ENCODE results near the gene FBXO9. TPM values are rescaled to one million over a fixed set of nuclear protein-coding genes. Genes with fewer than 3 reads are reported as not detected.

FBXO9 gene
- total RNA-seq, 1 donor from 2014 or later: 85.7 TPM

- Mint-ChIP-seq H3K4me1 (ENCODE audit: low read depth) (peaks cover 13% of the 10 kb centered on the region), H3K9me3 (ENCODE audit: low read depth) (no peaks in the 10 kb centered on the region), H3K36me3 (ENCODE audit: insufficient read depth) (peaks cover 36% of the 10 kb centered on the region), H3K4me3 (ENCODE audit: low read depth) (no peak overlapping the region), H3K27ac (no peak overlapping the region), H3K27me3 (no peaks in the 10 kb centered on the region)
- no peak for TF ChIP-seq CTCF (IDR thresholded peaks at IDR 0.05; ENCODE audit: unreplicated experiment)
- DNase-seq (ENCODE audit: low spot score, unreplicated experiment): no peak
These were observed 33.9 kb upstream of the FBXO9 start for GRCh38 chr6:53031281-53031680.

- Mint-ChIP-seq H3K4me1 (ENCODE audit: low read depth) (peaks cover 13% of the 10 kb centered on the region), H3K27ac (peak overlapping the region; percentile 23), H3K9me3 (ENCODE audit: low read depth) (no peaks in the 10 kb centered on the region), H3K4me3 (ENCODE audit: low read depth) (no peak overlapping the region), H3K27me3 (no peaks in the 10 kb centered on the region), H3K36me3 (ENCODE audit: insufficient read depth) (peaks cover 33% of the 10 kb centered on the region)
- DNase-seq (ENCODE audit: low spot score, unreplicated experiment): no peak
- TF ChIP-seq CTCF (IDR thresholded peaks at IDR 0.05; ENCODE audit: unreplicated experiment): no peak
These were observed 32.4 kb upstream of the FBXO9 start for GRCh38 chr6:53032849-53033248.

- Mint-ChIP-seq H3K4me3 (ENCODE audit: low read depth) (no peak overlapping the region), H3K4me1 (ENCODE audit: low read depth) (peaks cover 6% of the 10 kb centered on the region), H3K9me3 (ENCODE audit: low read depth) (no peaks in the 10 kb centered on the region), H3K27me3 (no peaks in the 10 kb centered on the region), H3K27ac (no peak overlapping the region), H3K36me3 (ENCODE audit: insufficient read depth) (peaks cover 27% of the 10 kb centered on the region)
- no peak for TF ChIP-seq CTCF (IDR thresholded peaks at IDR 0.05; ENCODE audit: unreplicated experiment)
- no peak for DNase-seq (ENCODE audit: low spot score, unreplicated experiment)
These were observed 31.4 kb upstream of the FBXO9 start for GRCh38 chr6:53033764-53034163.

GRCh38 chr6:53035549-53036213, 29.5 kb upstream of the FBXO9 start:
- Mint-ChIP-seq H3K36me3 (ENCODE audit: insufficient read depth) (peaks cover 31% of the 10 kb centered on the region), H3K27me3 (no peaks in the 10 kb centered on the region), H3K4me1 (ENCODE audit: low read depth) (no peaks in the 10 kb centered on the region), H3K9me3 (ENCODE audit: low read depth) (no peaks in the 10 kb centered on the region), H3K4me3 (ENCODE audit: low read depth) (no peak overlapping the region), H3K27ac (no peak overlapping the region)
- DNase-seq (ENCODE audit: low spot score, unreplicated experiment): no peak
- no peak for TF ChIP-seq CTCF (IDR thresholded peaks at IDR 0.05; ENCODE audit: unreplicated experiment)

- H3K4me1 Mint-ChIP-seq (ENCODE audit: low read depth): peaks cover 4% of the 10 kb centered on the region
- DNase-seq (ENCODE audit: low spot score, unreplicated experiment): no peak
- no peaks in the 10 kb centered on the region for H3K9me3 Mint-ChIP-seq (ENCODE audit: low read depth)
- peaks cover 34% of the 10 kb centered on the region for H3K36me3 Mint-ChIP-seq (ENCODE audit: insufficient read depth)
- H3K4me3 Mint-ChIP-seq (ENCODE audit: low read depth): no peak overlapping the region
- no peak overlapping the region for H3K27ac Mint-ChIP-seq
- no peak for TF ChIP-seq CTCF (IDR thresholded peaks at IDR 0.05; ENCODE audit: unreplicated experiment)
- no peaks in the 10 kb centered on the region for H3K27me3 Mint-ChIP-seq
These were observed 27.1 kb upstream of the FBXO9 start for GRCh38 chr6:53038141-53038540.
